GM23338 (cell line): ENCODE results near the gene RIIAD1.

Experiments
- CREB1 ChIP-seq: fragments of 250-450 bp; sonication (Bioruptor Pico); IDR thresholded peaks from 2 replicates; pipeline ENCODE4 v1.5.0; 2020; ENCODE audit warnings: low read depth, mild to moderate bottlenecking, moderate library complexity
- EZH2 ChIP-seq: fragments of 200-600 bp; sonication (generic); IDR thresholded peaks from one replicate; pipeline ENCODE4 v1.8.0; 2017; ENCODE audit warnings: antibody characterized with exemption, mild to moderate bottlenecking, low read depth; ENCODE audit not compliant: unreplicated experiment
- EZH2phosphoT487 ChIP-seq: fragments of 200-600 bp; sonication (generic); IDR thresholded peaks from one replicate; pipeline ENCODE4 v1.8.1; 2018; ENCODE audit warnings: antibody characterized with exemption; ENCODE audit not compliant: unreplicated experiment
- JUNB ChIP-seq: IDR thresholded peaks from one replicate; pipeline ENCODE4 v1.6.1; 2016; ENCODE audit warnings: antibody characterized with exemption; ENCODE audit not compliant: unreplicated experiment
- POLR2AphosphoS5 ChIP-seq: IDR thresholded peaks from 2 replicates; pipeline ENCODE4 v1.6.1; 2016; ENCODE audit warnings: antibody characterized with exemption, low read depth
- TF ChIP-seq, protein P1 (sequence below), 2 experiments: fragments of 200-600 bp in 1 of 2; sonication (generic) in 1 of 2; conservative IDR thresholded peaks; 2 replicates each; pipeline versions ENCODE4 v1.5.1 to v1.6.1; 2016 to 2017; ENCODE audit warnings: antibody characterized with exemption in 2 of 2, low read depth in 2 of 2, mild to moderate bottlenecking in 2 of 2, moderate library complexity in 1 of 2
- TF ChIP-seq, protein P2 (sequence below): IDR thresholded peaks from one replicate; pipeline ENCODE4 v1.6.1; 2018; ENCODE audit warnings: antibody characterized with exemption; ENCODE audit not compliant: unreplicated experiment
- TF ChIP-seq, protein P3 (sequence below): IDR thresholded peaks from 2 replicates; pipeline ENCODE4 v1.6.1; 2016; ENCODE audit warnings: antibody characterized with exemption

DNA sequence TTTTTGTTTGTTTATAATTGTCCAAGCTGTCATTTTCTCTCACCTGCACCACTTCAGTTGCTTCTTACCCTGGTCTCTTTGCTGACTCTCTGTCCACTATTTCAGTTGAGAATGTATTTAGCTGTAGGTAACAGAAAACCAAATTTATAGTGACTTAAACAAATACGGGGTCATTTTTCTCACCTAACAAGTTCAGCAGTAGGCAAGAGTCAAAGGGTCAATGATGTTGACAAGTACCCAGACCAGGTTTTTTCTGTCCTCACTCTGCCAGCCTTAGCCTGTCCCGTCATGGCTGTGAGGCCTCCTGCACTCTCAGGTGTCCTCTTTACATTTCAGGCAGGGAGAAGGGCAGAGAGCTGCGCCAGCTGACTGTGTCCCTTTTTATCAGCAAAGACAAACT lies 11.8 kb downstream of the RIIAD1 start:
- TF ChIP-seq, protein P1, sequence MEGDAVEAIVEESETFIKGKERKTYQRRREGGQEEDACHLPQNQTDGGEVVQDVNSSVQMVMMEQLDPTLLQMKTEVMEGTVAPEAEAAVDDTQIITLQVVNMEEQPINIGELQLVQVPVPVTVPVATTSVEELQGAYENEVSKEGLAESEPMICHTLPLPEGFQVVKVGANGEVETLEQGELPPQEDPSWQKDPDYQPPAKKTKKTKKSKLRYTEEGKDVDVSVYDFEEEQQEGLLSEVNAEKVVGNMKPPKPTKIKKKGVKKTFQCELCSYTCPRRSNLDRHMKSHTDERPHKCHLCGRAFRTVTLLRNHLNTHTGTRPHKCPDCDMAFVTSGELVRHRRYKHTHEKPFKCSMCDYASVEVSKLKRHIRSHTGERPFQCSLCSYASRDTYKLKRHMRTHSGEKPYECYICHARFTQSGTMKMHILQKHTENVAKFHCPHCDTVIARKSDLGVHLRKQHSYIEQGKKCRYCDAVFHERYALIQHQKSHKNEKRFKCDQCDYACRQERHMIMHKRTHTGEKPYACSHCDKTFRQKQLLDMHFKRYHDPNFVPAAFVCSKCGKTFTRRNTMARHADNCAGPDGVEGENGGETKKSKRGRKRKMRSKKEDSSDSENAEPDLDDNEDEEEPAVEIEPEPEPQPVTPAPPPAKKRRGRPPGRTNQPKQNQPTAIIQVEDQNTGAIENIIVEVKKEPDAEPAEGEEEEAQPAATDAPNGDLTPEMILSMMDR (conservative IDR thresholded peaks at IDR 0.05; ENCODE audit: low read depth in 2 of 2): no peak
- TF ChIP-seq POLR2AphosphoS5 (no peak), CREB1 (CRISPR knock-in tag) (no peak), EZH2 (no peak), EZH2phosphoT487 (no peak), JUNB (no peak)
- TF ChIP-seq, protein P2, sequence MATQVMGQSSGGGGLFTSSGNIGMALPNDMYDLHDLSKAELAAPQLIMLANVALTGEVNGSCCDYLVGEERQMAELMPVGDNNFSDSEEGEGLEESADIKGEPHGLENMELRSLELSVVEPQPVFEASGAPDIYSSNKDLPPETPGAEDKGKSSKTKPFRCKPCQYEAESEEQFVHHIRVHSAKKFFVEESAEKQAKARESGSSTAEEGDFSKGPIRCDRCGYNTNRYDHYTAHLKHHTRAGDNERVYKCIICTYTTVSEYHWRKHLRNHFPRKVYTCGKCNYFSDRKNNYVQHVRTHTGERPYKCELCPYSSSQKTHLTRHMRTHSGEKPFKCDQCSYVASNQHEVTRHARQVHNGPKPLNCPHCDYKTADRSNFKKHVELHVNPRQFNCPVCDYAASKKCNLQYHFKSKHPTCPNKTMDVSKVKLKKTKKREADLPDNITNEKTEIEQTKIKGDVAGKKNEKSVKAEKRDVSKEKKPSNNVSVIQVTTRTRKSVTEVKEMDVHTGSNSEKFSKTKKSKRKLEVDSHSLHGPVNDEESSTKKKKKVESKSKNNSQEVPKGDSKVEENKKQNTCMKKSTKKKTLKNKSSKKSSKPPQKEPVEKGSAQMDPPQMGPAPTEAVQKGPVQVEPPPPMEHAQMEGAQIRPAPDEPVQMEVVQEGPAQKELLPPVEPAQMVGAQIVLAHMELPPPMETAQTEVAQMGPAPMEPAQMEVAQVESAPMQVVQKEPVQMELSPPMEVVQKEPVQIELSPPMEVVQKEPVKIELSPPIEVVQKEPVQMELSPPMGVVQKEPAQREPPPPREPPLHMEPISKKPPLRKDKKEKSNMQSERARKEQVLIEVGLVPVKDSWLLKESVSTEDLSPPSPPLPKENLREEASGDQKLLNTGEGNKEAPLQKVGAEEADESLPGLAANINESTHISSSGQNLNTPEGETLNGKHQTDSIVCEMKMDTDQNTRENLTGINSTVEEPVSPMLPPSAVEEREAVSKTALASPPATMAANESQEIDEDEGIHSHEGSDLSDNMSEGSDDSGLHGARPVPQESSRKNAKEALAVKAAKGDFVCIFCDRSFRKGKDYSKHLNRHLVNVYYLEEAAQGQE: no peak
- TF ChIP-seq, protein P3, sequence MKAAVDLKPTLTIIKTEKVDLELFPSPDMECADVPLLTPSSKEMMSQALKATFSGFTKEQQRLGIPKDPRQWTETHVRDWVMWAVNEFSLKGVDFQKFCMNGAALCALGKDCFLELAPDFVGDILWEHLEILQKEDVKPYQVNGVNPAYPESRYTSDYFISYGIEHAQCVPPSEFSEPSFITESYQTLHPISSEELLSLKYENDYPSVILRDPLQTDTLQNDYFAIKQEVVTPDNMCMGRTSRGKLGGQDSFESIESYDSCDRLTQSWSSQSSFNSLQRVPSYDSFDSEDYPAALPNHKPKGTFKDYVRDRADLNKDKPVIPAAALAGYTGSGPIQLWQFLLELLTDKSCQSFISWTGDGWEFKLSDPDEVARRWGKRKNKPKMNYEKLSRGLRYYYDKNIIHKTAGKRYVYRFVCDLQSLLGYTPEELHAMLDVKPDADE: no peak
